ENCODE data around the gene MBL2.

MBL2 gene

DNA sequence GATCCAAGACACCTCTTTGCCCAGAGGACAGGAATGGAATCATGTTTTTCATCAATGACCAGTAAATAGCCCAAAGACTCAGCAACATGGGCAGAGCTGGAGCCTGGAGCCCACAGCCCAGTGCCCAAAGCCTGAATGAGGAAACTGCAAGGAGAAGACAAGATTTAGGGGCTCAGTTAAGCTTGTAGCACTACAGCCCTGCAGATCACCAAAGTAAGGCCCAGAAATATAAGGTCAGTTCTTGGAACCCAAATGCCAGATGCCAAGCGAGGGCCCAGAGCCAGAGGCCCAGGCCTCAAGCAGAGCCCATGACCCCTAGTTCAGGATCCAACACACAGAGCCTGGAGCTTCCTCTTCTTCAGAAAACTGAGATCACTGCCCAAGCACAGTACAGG, 32.4 kb downstream of the MBL2 start:
- no peak for DNase-seq (ENCODE audit: low spot score)

DNA sequence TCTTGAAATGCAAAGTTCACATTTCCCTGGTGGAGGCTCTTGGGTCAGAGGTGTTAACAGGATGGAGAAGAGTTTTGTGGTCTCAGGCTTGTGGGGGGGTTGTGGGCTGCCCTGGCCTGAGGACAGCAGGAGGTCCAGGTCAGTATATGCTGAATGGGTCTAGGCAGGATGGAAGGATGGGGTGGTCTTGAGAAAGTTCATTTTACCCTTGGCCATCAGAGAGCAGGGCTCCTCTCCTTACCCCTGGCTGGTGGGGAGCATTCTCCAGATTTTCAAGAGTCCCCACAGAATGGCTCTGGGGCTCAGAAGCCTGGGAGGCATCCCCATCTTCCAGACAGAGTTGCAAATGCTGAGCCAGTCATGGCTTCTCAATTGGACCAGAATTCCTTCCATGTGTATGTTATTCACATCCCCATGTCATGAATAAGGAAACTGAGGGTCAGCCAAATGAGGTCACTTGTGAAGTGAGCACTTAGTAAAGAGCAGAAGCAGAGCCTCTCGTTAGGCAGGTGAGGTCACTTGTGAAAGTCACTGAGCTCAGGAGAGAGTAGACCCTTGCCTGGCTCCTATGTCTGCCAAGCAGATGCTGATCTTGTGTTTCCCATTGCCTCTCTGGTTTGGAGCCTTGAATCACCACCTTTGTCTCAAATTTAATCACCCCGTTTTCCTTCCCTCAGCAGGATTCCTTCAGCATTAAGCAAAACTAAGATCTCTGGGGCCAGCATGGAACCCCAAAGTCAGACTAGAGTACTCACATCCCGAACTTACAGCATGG, 33.0 kb downstream of the MBL2 start:
- DNase-seq (ENCODE audit: low spot score), result no peak

DNA sequence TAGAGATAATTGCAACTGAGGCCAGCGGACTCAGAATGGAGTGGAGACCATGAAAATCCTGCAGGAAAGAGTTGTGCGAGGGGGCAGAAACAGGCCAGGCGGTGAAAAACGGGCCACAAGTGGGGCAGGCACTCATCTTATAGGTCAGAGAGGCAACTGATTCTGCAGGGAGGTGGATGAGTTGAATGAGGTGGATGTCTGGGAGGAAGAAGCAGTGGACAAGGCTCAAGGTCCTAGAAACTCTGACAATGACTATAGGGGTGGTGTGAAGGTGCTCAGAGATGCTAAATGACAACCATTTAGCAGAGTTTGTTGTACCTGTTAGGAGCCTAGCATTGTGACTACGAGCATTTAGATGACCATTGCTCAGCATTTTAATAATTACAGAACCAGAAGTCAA, 33.6 kb downstream of the MBL2 start:
- no peak for DNase-seq (ENCODE audit: low spot score)

DNA sequence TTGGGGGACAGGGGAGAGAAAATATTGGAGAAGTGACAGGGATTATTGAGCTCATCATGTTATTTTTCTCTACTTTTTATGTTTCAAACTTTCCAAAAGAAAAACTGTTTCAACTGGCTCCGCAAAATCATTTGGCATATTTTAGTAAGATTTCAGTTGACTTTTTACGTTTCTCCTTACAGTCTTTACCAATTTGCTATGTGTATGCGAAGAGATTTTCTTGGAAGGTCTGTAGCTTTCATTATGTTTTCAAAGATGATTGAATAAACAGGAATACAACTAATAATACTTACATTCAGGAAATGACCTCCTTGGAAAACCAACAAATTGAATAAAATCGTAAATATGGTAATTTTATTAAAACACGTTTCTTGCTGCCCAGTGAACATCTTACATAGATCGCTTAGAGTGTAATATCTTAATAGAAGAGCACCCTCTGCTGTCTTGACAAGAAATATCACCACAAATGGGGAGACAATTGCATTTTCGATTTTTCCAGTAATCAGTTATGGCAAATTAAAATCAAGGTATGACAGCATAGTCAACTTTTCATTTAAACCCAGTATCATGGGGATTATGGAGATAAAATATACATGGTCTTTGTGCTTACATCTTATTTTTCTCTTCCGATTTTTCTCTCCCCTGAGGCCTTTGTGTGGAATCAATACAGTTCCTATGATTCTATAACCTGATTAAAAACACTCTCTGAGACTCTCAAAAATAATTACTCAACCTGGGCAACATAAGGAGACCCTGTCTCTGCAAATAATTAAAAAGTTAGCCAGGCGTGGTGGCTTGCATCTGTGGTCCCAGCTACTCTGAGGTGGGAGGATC, 43.1 kb downstream of the MBL2 start:
- DNase-seq (ENCODE audit: low spot score), result no peak

DNA sequence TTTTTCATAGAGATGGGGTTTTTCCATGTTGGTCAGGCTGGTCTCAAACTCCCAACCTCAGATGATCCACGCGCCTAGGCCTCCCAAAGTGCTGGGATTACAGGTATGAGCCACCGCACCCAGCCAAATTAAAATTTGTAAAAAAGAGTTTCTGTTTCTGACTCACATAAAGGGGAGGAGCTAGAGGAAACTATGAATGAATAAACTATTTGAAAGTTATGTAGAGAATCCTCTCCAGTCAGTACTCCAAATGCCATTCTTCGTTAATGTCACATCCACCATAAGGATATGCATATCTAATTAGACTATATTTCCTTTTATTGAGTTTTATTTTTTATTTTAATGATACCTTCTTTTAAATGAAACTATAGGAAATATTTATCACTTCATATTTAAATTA, 52.6 kb downstream of the MBL2 start:
- no peak for DNase-seq (ENCODE audit: low spot score)
